T-helper 1 cell treated with Interleukin-12 subunit alpha and Interleukin-12 subunit beta and Interleukin-4 antibody, amounts not matched to agents 30 μg/mL and 1 μg/mL, for 36 hours (primary cell): Measurements from ENCODE around the gene ZNF266.
A peak's percentile ranks its signal among the peaks of the same experiment; 100 is the strongest.

Source experiments
- H3K27ac Mint-ChIP-seq: one replicate; pipeline ENCODE4 v1.8.0; 2021; ENCODE audit warnings: mild to moderate bottlenecking, mixed read lengths
- H3K27me3 Mint-ChIP-seq: one replicate; pipeline ENCODE4 v1.8.0; 2021; ENCODE audit warnings: low read depth, mixed read lengths
- H3K36me3 Mint-ChIP-seq: one replicate; pipeline ENCODE4 v1.8.0; 2021; ENCODE audit warnings: low read depth, mixed read lengths
- H3K4me1 Mint-ChIP-seq: one replicate; pipeline ENCODE4 v1.8.0; 2021; ENCODE audit warnings: low read depth, mixed read lengths
- H3K4me3 Mint-ChIP-seq: one replicate; pipeline ENCODE4 v1.8.0; 2021; ENCODE audit warnings: mild to moderate bottlenecking, moderate library complexity, mixed read lengths
- H3K9me3 Mint-ChIP-seq: one replicate; pipeline ENCODE4 v1.8.0; 2021; ENCODE audit warnings: mixed read lengths

Gene ZNF266

DNA sequence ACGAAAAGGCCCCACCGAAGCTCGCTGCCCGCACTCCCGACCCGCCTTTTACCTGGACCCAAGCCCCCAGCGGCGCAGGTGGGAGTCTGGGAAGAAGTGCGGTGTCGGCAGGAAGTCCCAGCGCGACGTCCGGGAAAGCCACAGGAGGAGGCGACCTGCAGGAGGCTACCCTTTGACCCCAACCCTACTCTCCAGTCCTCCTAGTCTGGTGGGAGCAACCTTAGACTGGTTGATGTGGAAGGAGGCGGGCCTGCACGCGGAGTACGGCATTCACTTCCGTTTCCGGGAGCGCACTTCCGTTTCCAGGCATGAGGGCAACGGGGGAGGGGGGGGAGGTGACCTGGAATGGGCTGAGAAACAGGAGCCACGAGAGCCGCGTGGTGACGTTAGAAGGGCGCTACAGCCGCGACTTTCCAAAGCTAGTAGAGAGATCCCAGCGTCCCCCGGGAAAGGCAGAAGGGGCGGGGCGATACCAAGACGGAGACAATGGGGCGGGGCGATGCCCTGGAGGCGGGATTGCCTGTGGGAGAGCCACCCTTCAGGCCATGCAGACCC is 28.5 kb downstream of the ZNF266 start:
- Mint-ChIP-seq H3K4me3 (peak overlapping the region; percentile 51), H3K4me1 (no peaks in the 10 kb centered on the region), H3K27me3 (no peaks in the 10 kb centered on the region), H3K27ac (no peak overlapping the region), H3K36me3 (peaks cover 11% of the 10 kb centered on the region), H3K9me3 (peaks cover 70% of the 10 kb centered on the region)

DNA sequence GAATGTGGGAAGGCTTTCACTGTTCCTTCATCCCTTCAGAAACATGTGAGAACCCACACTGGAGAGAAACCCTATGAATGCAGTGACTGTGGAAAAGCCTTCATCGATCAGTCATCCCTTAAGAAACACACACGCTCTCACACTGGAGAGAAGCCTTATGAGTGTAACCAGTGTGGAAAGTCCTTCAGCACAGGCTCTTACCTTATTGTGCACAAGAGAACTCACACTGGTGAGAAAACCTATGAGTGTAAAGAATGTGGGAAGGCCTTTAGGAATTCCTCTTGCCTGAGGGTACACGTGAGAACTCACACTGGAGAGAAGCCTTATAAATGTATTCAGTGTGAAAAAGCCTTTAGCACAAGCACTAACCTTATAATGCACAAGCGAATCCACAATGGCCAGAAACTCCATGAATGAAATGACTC is 54.0 kb downstream of the ZNF266 start:
- Mint-ChIP-seq H3K36me3 (peaks cover 10% of the 10 kb centered on the region), H3K4me3 (no peak overlapping the region), H3K27ac (no peak overlapping the region), H3K4me1 (no peaks in the 10 kb centered on the region), H3K9me3 (peaks cover 69% of the 10 kb centered on the region), H3K27me3 (no peaks in the 10 kb centered on the region)

DNA sequence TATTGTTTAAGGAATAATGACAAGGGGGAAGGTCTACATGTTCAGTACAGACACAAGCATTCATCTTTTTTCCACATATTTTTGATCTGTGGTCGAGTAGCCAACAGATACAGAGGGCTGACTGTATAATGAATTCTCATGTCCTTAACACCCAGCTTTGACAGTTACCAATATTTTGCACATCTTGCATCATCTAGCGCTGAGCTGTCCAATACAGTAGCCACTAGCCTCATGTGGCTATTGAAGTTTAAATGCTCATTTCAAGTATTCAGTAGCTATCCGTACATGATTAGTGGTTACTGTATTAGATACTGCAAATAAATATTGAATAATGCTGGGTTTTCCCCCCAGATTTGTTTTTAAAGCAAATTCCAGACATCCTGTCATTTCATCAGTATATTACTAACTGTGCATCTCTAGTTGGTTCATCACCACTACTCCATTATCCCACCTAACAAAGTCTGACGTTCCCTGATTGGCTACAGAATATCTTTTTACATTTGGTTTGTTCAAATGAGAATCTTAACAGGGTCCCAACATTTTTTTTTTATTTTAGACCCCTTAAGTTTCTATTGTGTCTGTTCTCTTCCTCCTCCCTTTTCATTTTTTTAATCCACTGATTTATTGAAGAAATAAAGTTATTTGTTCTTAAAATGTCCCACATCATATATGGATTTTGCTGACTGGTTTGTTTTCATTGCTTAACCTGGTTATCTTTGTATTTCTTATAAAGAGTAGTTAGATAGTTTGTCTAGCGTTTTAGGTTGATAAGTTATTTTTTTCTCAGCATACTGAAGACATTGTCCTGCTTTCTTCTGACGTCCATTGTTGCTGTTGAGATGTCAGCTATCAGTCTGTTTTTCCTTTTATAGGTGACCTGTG is 64.4 kb downstream of the ZNF266 start:
- H3K4me1 Mint-ChIP-seq, result no peaks in the 10 kb centered on the region
- H3K36me3 Mint-ChIP-seq, result no peaks in the 10 kb centered on the region
- no peak overlapping the region for H3K4me3 Mint-ChIP-seq
- peaks cover 63% of the 10 kb centered on the region for H3K9me3 Mint-ChIP-seq
- H3K27me3 Mint-ChIP-seq, result no peaks in the 10 kb centered on the region
- no peak overlapping the region for H3K27ac Mint-ChIP-seq

DNA sequence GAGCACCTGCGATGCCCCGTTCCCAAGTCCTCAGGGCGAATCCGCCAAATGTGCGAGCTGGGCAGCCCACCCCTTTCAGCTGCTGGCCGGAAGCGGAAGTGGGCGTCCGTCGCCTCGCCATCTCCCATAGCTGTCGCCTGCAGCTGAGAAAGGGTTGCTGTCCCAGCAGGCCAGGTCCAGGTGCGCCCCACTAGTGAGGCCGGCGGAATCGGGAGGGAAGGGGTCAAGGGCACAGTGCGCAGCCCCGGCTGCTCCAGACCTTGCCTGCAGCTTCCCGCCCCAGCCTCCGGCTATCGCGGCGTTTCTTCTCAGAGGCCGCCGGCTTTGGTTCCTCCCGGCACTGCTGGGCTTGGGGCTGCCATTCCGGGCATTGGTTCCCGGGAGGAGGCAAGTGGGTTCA is 72.5 kb downstream of the ZNF266 start, which contains the start of gene ZNF177:
Gene ZNF177, plus strand, starts transcription at position 109 of the 400 bp plus-strand sequence. CDS start 15,299 bp downstream, outside the sequence.
- H3K9me3 Mint-ChIP-seq, result peaks cover 55% of the 10 kb centered on the region
- H3K4me3 Mint-ChIP-seq, result no peak within 1 kb of the TSS
- H3K27ac Mint-ChIP-seq, result no peak within 1 kb of the TSS
- no peaks in the 10 kb centered on the region for H3K27me3 Mint-ChIP-seq
- H3K36me3 Mint-ChIP-seq, result peaks cover 2% of the 10 kb centered on the region
- H3K4me1 Mint-ChIP-seq, result no peaks in the 10 kb centered on the region
